ENCODE measurements around the gene TBC1D3E.
"Not testable (repeated sequence)": the region's sequence is repeated elsewhere in the genome, so short reads cannot be mapped to it uniquely, and the experiment has no call there.

TBC1D3E gene

GRCh38 chr17:38127651-38128050, at the start of gene TBC1D3E:
TBC1D3E (plus strand) TSS chr17:38127951; CDS start chr17:38129496, 1,545 bp downstream.
- not testable (repeated sequence) for H3K4me1 Mint-ChIP-seq; H3K9me3 Mint-ChIP-seq; H3K27ac Mint-ChIP-seq; H3K27me3 Mint-ChIP-seq (ENCODE audit: low read depth); H3K4me3 Mint-ChIP-seq; H3K36me3 Mint-ChIP-seq (ENCODE audit: low read depth)

GRCh38 chr17:38087344-38087743, 40.4 kb upstream of the TBC1D3E start:
- not testable (repeated sequence) for H3K9me3 Mint-ChIP-seq; H3K27ac Mint-ChIP-seq; H3K36me3 Mint-ChIP-seq (ENCODE audit: low read depth); H3K4me3 Mint-ChIP-seq; H3K4me1 Mint-ChIP-seq; H3K27me3 Mint-ChIP-seq (ENCODE audit: low read depth)

GRCh38 chr17:38088120-38088519, 39.6 kb upstream of the TBC1D3E start:
- not testable (repeated sequence) for H3K4me3 Mint-ChIP-seq; H3K27me3 Mint-ChIP-seq (ENCODE audit: low read depth); H3K36me3 Mint-ChIP-seq (ENCODE audit: low read depth); H3K4me1 Mint-ChIP-seq; H3K27ac Mint-ChIP-seq; H3K9me3 Mint-ChIP-seq

GRCh38 chr17:38094059-38094694, 33.6 kb upstream of the TBC1D3E start:
- not testable (repeated sequence) for H3K27me3 Mint-ChIP-seq (ENCODE audit: low read depth); H3K27ac Mint-ChIP-seq; H3K9me3 Mint-ChIP-seq; H3K4me3 Mint-ChIP-seq; H3K4me1 Mint-ChIP-seq; H3K36me3 Mint-ChIP-seq (ENCODE audit: low read depth)

- not testable (repeated sequence) for H3K4me3 Mint-ChIP-seq; H3K9me3 Mint-ChIP-seq; H3K27me3 Mint-ChIP-seq (ENCODE audit: low read depth); H3K36me3 Mint-ChIP-seq (ENCODE audit: low read depth); H3K27ac Mint-ChIP-seq; H3K4me1 Mint-ChIP-seq
These were observed 28.5 kb upstream of the TBC1D3E start for GRCh38 chr17:38099262-38099661.

- not testable (repeated sequence) for H3K36me3 Mint-ChIP-seq (ENCODE audit: low read depth); H3K27me3 Mint-ChIP-seq (ENCODE audit: low read depth); H3K27ac Mint-ChIP-seq; H3K4me1 Mint-ChIP-seq; H3K4me3 Mint-ChIP-seq; H3K9me3 Mint-ChIP-seq
These were observed 7.9 kb upstream of the TBC1D3E start for GRCh38 chr17:38119829-38120228.

- H3K9me3 Mint-ChIP-seq; H3K36me3 Mint-ChIP-seq (ENCODE audit: low read depth); H3K27ac Mint-ChIP-seq; H3K4me1 Mint-ChIP-seq; H3K4me3 Mint-ChIP-seq; H3K27me3 Mint-ChIP-seq (ENCODE audit: low read depth): not testable (repeated sequence)
These were observed 7.1 kb downstream of the TBC1D3E start for GRCh38 chr17:38134860-38135259.

Data from nephron (organoid).